OCI-LY7 (cell line): ENCODE measurements around the gene INPP5A. TPM values are rescaled to one million over a fixed set of nuclear protein-coding genes. Genes with fewer than 3 reads are reported as not detected.

Source experiments
- BruUV-seq: library from RNA; stranded (reverse); fragments of 400-500 nt; replicated peaks from 2 replicates; lab custom pipeline; 2021; lab: Mats Ljungman, UMichigan
- CTCF ChIA-PET: fragments of 300-600 bp; sonication (Branson Sonifier 250); formaldehyde crosslinking; loops from one replicate; lab custom pipeline; 2022; ENCODE audit warnings: antibody characterized with exemption; ENCODE audit not compliant: unreplicated experiment; lab: Charles Lee
- POLR2A ChIA-PET: fragments of 300-600 bp; sonication (Branson Sonifier 250); formaldehyde crosslinking; loops from one replicate; lab custom pipeline; 2022; ENCODE audit warnings: antibody characterized with exemption; lab: Charles Lee
- DNase-seq: peaks from one replicate; pipeline ENCODE4 v3.0.0-alpha.2; 2015; ENCODE audit warnings: low spot score
- H2AFZ ChIP-seq: fragments of 200-600 bp; sonication (generic), shearing (Covaris generic); 2 replicates; pipeline ENCODE4 v1.6.1; 2014; ENCODE audit warnings: mild to moderate bottlenecking, antibody characterized with exemption, low read length, moderate library complexity
- H3K27ac ChIP-seq: fragments of 200-600 bp; sonication (generic); 2 replicates; pipeline ENCODE4 v1.5.1; 2014; ENCODE audit warnings: mixed run types, low read depth, mild to moderate bottlenecking, moderate library complexity, low read length, inconsistent platforms; ENCODE audit not compliant: poor library complexity, severe bottlenecking
- H3K36me3 ChIP-seq: fragments of 200-600 bp; sonication (generic); 2 replicates; pipeline ENCODE4 v1.6.1; 2014; ENCODE audit warnings: mild to moderate bottlenecking, antibody characterized with exemption, low read length, moderate library complexity, mixed read lengths; ENCODE audit not compliant: insufficient read depth
- H3K4me1 ChIP-seq: fragments of 200-600 bp; sonication (generic); 2 replicates; pipeline ENCODE4 v1.5.1; 2014; ENCODE audit warnings: mild to moderate bottlenecking, low read length; ENCODE audit not compliant: insufficient read depth, poor library complexity, severe bottlenecking
- H3K4me2 ChIP-seq: fragments of 200-600 bp; sonication (generic); 2 replicates; pipeline ENCODE4 v1.6.1; 2014; ENCODE audit warnings: mild to moderate bottlenecking, low read length
- H3K4me3 ChIP-seq: fragments of 200-600 bp; sonication (generic); 2 replicates; pipeline ENCODE4 v1.5.1; 2014; ENCODE audit warnings: mild to moderate bottlenecking, low read depth, low read length; ENCODE audit not compliant: poor library complexity, severe bottlenecking
- H3K79me2 ChIP-seq: fragments of 200-600 bp; sonication (generic); 2 replicates; pipeline ENCODE4 v1.6.1; 2016; ENCODE audit warnings: low read depth, mild to moderate bottlenecking, low read length, moderate library complexity, mixed read lengths; ENCODE audit not compliant: insufficient read depth
- H3K9me2 ChIP-seq: fragments of 200-600 bp; sonication (generic); 2 replicates; pipeline ENCODE4 v1.6.1; 2016; ENCODE audit warnings: mild to moderate bottlenecking, low read length, mixed read lengths; ENCODE audit not compliant: insufficient read depth
- H3K9me3 ChIP-seq: fragments of 200-600 bp; sonication (generic); 2 replicates; pipeline ENCODE4 v1.6.1; 2014; ENCODE audit warnings: mild to moderate bottlenecking, mixed run types, low read length, mixed read lengths
- H4K20me1 ChIP-seq: fragments of 200-600 bp; sonication (generic); 2 replicates; pipeline ENCODE4 v1.6.1; 2014; ENCODE audit warnings: mild to moderate bottlenecking, antibody characterized with exemption, low read length, moderate library complexity, mixed read lengths; ENCODE audit not compliant: insufficient read depth
- EZH2phosphoT487 ChIP-seq: fragments of 200-600 bp; sonication (generic); IDR thresholded peaks from 2 replicates; pipeline ENCODE4 v1.6.1; 2018; ENCODE audit warnings: low read depth, borderline replicate concordance, mild to moderate bottlenecking, mixed run types, antibody characterized with exemption, low read length, moderate library complexity, mixed read lengths
- intact Hi-C: fragments of 100-400 bp; cut with micrococcal nuclease; formaldehyde crosslinking; loops from one replicate; pipeline ENCODE4 v1.10.0; 2022; ENCODE audit not compliant: unreplicated experiment
- total RNA-seq, 2 experiments: library from RNA; depleted of rRNA in 1 of 2; stranded (reverse); fragments of >200 nt in 1 of 2; shearing (Covaris generic) in 1 of 2; gene quantifications; 2 replicates each; pipeline ENCODE4 v1.2.3, GENCODE V29; 2014 to 2022
- TF ChIP-seq, protein P1 (sequence below): fragments of 200-600 bp; sonication (generic); conservative IDR thresholded peaks from 2 replicates; pipeline ENCODE4 v1.5.1; 2014; ENCODE audit warnings: mild to moderate bottlenecking, antibody characterized with exemption, low read length, moderate library complexity, mixed read lengths

Gene INPP5A
- total RNA-seq, 2 experiments from 2014 or later = 14.5 to 18.4 TPM

DNA sequence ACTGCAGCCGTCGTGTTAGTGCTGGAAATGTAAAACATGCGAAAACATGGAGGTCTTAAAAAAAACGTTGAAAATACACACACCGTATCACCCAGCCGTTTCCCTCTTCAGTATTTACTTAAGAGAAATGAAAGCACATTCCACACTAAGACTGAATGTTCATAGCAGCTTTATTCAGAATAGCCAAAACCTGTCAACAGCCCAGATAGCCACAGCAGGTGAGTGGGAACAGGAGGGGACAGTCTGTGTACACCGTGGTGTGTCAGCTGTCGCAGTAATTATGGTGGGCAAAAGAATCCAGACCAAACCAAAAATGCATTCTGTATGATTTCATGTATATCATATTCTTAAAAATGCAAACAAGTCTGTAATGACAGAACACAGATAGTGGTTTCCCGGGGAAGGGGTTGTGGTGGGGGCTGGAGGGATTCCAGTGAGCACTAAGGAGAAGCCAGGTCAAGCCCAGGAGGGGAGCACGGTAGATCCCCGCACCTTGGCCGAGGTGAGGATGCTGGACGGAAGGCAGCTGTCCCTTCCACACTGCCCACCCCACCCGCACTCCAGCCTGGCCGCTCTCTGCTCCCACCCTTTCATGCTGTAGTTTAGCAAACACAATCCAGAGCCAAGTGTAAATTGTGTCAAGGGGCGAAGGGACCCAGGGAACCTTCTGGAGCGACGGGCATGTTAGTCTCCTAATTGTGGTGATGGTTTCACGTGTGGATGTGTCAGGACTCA lies 124.8 kb downstream of the INPP5A start:
- intact Hi-C loops = no loop called here
- H3K9me3 ChIP-seq = no peaks in the 10 kb centered on the region
- H3K4me2 ChIP-seq = no peak overlapping the region
- POLR2A ChIA-PET = no interaction called here
- no peaks in the 10 kb centered on the region for H3K79me2 ChIP-seq
- H3K36me3 ChIP-seq = no peaks in the 10 kb centered on the region
- CTCF ChIA-PET = no interaction called here
- H3K4me1 ChIP-seq = no peaks in the 10 kb centered on the region
- no peaks in the 10 kb centered on the region for H4K20me1 ChIP-seq
- no peak overlapping the region for H3K4me3 ChIP-seq
- H3K27ac ChIP-seq = no peak overlapping the region
- no peak for DNase-seq
- TF ChIP-seq, protein P1, sequence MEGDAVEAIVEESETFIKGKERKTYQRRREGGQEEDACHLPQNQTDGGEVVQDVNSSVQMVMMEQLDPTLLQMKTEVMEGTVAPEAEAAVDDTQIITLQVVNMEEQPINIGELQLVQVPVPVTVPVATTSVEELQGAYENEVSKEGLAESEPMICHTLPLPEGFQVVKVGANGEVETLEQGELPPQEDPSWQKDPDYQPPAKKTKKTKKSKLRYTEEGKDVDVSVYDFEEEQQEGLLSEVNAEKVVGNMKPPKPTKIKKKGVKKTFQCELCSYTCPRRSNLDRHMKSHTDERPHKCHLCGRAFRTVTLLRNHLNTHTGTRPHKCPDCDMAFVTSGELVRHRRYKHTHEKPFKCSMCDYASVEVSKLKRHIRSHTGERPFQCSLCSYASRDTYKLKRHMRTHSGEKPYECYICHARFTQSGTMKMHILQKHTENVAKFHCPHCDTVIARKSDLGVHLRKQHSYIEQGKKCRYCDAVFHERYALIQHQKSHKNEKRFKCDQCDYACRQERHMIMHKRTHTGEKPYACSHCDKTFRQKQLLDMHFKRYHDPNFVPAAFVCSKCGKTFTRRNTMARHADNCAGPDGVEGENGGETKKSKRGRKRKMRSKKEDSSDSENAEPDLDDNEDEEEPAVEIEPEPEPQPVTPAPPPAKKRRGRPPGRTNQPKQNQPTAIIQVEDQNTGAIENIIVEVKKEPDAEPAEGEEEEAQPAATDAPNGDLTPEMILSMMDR = no peak
- no peak for TF ChIP-seq EZH2phosphoT487
- H3K9me2 ChIP-seq = no peaks in the 10 kb centered on the region
- no TSS peak for BruUV-seq
- no peak overlapping the region for H2AFZ ChIP-seq

DNA sequence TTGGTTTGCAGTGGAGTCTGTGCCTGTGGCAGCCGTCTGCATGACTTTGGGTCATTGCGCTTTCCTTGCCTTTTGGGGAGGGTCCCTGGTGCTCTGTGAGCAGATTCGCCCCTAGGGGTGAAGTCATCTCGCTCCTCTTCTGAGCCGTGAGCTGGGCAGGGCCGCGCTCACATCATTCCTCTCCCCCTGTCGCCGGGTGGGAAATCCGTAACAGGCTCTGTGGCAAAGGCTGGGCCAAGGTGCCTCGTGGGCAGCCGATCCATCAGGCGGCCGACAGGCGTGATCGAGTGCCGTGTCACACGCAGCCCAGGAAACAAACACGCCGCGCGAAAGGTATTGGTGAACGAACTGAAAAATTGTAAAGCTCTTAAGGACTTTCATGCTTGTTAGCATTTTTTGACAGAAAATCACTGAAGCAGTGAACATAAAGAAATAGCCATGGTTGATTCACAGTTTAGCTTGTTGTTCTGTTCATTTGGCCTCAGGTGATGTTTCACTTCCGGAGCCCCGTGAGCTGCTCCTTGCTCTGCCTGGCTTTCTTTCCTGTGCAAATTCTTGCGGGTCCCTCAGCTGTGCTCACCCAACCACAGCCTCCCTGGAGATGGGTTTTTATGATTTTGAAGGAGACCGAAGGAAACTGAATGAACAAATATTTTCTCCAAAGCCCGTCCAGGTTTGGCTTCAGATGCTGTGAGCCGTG lies 126.2 kb downstream of the INPP5A start:
- no peak for TF ChIP-seq EZH2phosphoT487
- TF ChIP-seq, protein P1 = no peak
- H2AFZ ChIP-seq = no peak overlapping the region
- H3K9me2 ChIP-seq = no peaks in the 10 kb centered on the region
- H3K9me3 ChIP-seq = no peaks in the 10 kb centered on the region
- no TSS peak for BruUV-seq
- H3K4me2 ChIP-seq = no peak overlapping the region
- no peaks in the 10 kb centered on the region for H3K4me1 ChIP-seq
- H3K4me3 ChIP-seq = no peak overlapping the region
- H4K20me1 ChIP-seq = no peaks in the 10 kb centered on the region
- ChIA-PET POLR2A (interaction anchor here (0.5 kb wide), 1 partner anchor 637 kb away, joined by 7 read pairs; no protein-coding TSS in a partner anchor), CTCF (no interaction called here)
- intact Hi-C loops = no loop called here
- no peak overlapping the region for H3K27ac ChIP-seq
- no peaks in the 10 kb centered on the region for H3K79me2 ChIP-seq
- H3K36me3 ChIP-seq = no peaks in the 10 kb centered on the region
- DNase-seq = no peak

DNA sequence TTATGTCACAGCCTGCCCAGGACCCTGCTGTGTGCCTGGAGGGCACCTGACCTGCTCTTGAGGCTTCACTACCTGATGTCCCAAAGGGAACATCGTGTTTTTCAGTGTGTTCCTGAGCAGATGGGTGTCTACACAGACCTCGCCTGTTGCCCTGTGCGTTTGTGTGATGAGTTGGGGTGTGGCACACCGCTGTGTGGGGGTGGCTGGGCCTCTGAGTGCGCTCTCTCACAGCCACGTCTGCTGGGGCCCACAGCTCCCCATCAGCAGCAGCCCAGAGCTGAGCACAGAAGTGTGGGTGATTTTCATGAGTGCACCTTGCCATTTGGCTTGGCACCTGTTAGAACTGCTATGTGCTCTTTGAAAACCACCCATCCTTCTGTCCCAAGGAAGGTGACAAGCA lies 126.8 kb downstream of the INPP5A start:
- Histone ChIP-seq H4K20me1 (no peaks in the 10 kb centered on the region), H3K79me2 (no peaks in the 10 kb centered on the region), H2AFZ (no peak overlapping the region), H3K27ac (no peak overlapping the region), H3K36me3 (no peaks in the 10 kb centered on the region), H3K4me1 (no peaks in the 10 kb centered on the region), H3K9me2 (no peaks in the 10 kb centered on the region), H3K4me3 (no peak overlapping the region), H3K9me3 (no peaks in the 10 kb centered on the region), H3K4me2 (no peak overlapping the region)
- ChIA-PET POLR2A (interaction anchor here (0.5 to 0.6 kb wide), 2 partner anchors 116 to 637 kb away, joined by 3 to 7 read pairs; no protein-coding TSS in a partner anchor), CTCF (no interaction called here)
- no peak for TF ChIP-seq EZH2phosphoT487
- TF ChIP-seq, protein P1 = no peak
- DNase-seq = no peak
- BruUV-seq = no TSS peak
- intact Hi-C loops = no loop called here
